UCSD-AML1 (cell line): Measurements from ENCODE around the gene WWOX.

Source experiments
- DNase-seq: peaks from one replicate; lab custom pipeline; 2025; ENCODE audit not compliant: unreplicated experiment; lab: John Stamatoyannopoulos, UW

The WWOX gene

GRCh38 chr16:78430281-78430680 lies 330.8 kb downstream of the WWOX start:
- no peak for DNase-seq

- no peak for DNase-seq
Measured at GRCh38 chr16:78431004-78431670, 331.7 kb downstream of the WWOX start.

- DNase-seq = no peak
Measured at GRCh38 chr16:78431701-78432100, 332.2 kb downstream of the WWOX start.

GRCh38 chr16:78432451-78432850 lies 333.0 kb downstream of the WWOX start:
- DNase-seq = no peak

GRCh38 chr16:78433116-78433515 lies 333.7 kb downstream of the WWOX start:
- DNase-seq = no peak

- DNase-seq = no peak
Measured at GRCh38 chr16:78434401-78434800, 334.9 kb downstream of the WWOX start.

- no peak for DNase-seq
Measured at GRCh38 chr16:78435260-78435659, 335.8 kb downstream of the WWOX start.

- DNase-seq = no peak
Measured at GRCh38 chr16:78436023-78436422, 336.6 kb downstream of the WWOX start.

- DNase-seq = no peak
Measured at GRCh38 chr16:78436846-78437245, 337.4 kb downstream of the WWOX start.

- no peak for DNase-seq
Measured at GRCh38 chr16:78437352-78437968, 338.0 kb downstream of the WWOX start.

- no peak for DNase-seq
Measured at GRCh38 chr16:78438219-78438618, 338.8 kb downstream of the WWOX start.

GRCh38 chr16:78438632-78439031 lies 339.2 kb downstream of the WWOX start:
- DNase-seq = no peak

GRCh38 chr16:78439646-78440045 lies 340.2 kb downstream of the WWOX start:
- no peak for DNase-seq

GRCh38 chr16:78441298-78441697 lies 341.8 kb downstream of the WWOX start:
- no peak for DNase-seq

GRCh38 chr16:78443542-78444364 lies 344.3 kb downstream of the WWOX start:
- DNase-seq = no peak

GRCh38 chr16:78445818-78446217 lies 346.4 kb downstream of the WWOX start:
- DNase-seq = no peak

- DNase-seq = no peak
Measured at GRCh38 chr16:78446486-78446885, 347.0 kb downstream of the WWOX start.

- DNase-seq = no peak
Measured at GRCh38 chr16:78446992-78447563, 347.6 kb downstream of the WWOX start.

GRCh38 chr16:78448658-78449271 lies 349.3 kb downstream of the WWOX start:
- DNase-seq = no peak

- no peak for DNase-seq
Measured at GRCh38 chr16:78450255-78450654, 350.8 kb downstream of the WWOX start.

- DNase-seq = no peak
Measured at GRCh38 chr16:78452025-78452555, 352.6 kb downstream of the WWOX start.
